HK-2 (cell line): Measurements from ENCODE around the gene TCF15.
A peak's percentile ranks its signal among the peaks of the same experiment; 100 is the strongest.
"Not testable (repeated sequence)": the region's sequence is repeated elsewhere in the genome, so short reads cannot be mapped to it uniquely, and the experiment has no call there.

Experiments
- DNase-seq: peaks from one replicate; pipeline ENCODE4 v3.0.0-alpha.2; 2018; ENCODE audit not compliant: unreplicated experiment

TCF15 gene

GRCh38 chr20:578940-579690, 31.0 kb downstream of the TCF15 start:
- DNase-seq, result not testable (repeated sequence)

- no peak for DNase-seq
Observed at GRCh38 chr20:577167-577791, 32.8 kb downstream of the TCF15 start.

DNA sequence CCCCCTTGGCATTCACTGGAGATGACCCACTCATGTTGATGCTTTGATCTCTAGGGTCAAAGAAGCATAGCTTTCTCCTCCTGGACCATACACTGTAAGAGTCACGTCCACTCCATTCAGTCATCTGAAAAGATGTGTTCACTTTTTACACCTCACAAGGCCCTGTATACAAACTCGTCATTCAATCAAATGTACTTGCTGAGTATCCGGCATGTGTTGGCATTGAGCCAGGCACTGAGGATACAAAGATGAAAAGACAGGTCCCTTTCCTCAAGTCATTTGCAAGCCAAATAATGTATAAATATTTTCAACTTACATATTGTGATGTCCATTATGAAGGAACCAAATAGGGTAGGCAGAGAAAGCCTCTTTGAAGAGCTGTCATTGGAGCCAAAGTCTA, 34.0 kb downstream of the TCF15 start:
- DNase-seq, result no peak

- no peak for DNase-seq
Observed at GRCh38 chr20:575230-575629, 34.9 kb downstream of the TCF15 start.

- no peak for DNase-seq
Observed at GRCh38 chr20:574297-574942, 35.7 kb downstream of the TCF15 start.

- DNase-seq, result no peak
Observed at GRCh38 chr20:573414-574296, 36.5 kb downstream of the TCF15 start.

DNA sequence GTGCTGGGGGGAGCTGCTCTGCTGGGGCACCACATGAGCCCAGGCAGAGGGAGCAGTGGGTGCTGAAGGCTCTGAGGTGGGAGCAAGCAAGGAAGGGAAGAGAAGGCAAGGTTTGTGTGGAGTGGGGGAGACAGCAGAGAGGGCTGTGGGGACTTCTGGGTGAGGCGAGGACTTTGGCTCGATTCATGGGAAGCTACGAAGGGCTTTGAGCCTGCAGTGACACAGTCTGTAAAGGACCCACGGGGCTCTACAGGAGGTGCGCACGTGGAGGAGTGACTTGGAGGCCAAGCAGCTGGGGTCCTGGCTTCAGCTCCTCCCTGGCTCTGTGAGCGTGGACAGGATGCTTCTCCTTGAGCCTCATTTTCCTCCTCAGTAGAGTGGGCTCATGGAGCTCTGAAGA, 37.4 kb downstream of the TCF15 start:
- DNase-seq, result no peak

DNA sequence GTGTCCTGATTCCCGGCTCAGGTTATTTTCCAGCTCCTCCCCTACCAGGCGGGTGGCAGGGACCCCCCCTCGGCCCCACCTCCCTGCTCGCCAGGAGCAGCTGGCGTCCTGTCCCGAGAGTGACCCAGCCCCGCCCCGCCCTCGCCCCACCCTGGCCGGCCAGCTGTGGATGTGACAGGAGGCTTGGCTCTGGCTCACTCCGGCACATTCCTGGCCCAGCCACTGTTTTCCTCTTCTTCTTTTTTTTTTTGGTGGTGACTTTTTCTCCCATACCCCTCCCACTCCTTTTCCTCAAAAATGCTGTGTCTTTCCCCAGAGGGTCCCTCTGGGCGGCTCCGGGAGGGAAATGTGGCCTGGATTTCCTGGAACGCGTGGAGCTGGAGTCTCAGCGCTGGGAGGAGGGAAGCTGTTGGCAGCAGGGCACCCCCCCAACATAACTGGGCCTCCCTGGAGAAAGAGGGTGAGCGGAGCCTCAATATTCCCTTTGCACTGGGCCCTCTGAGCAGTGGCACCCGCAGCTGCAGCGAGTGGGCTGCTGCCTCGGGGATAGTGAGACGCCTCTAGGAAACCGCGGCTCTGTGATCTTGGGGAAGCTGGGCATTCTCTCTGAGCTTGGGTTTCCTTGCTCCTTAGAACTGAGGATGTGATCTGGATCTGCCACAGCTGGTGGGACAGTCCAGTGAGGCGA, 38.2 kb downstream of the TCF15 start:
- DNase-seq, result no peak

GRCh38 chr20:568673-569415, 41.3 kb downstream of the TCF15 start:
- DNase-seq, result no peak

GRCh38 chr20:568097-568652, 41.9 kb downstream of the TCF15 start:
- DNase-seq, result no peak

GRCh38 chr20:564192-564591, 45.9 kb downstream of the TCF15 start:
- no peak for DNase-seq

- no peak for DNase-seq
Observed at GRCh38 chr20:563187-563586, 46.9 kb downstream of the TCF15 start.

DNA sequence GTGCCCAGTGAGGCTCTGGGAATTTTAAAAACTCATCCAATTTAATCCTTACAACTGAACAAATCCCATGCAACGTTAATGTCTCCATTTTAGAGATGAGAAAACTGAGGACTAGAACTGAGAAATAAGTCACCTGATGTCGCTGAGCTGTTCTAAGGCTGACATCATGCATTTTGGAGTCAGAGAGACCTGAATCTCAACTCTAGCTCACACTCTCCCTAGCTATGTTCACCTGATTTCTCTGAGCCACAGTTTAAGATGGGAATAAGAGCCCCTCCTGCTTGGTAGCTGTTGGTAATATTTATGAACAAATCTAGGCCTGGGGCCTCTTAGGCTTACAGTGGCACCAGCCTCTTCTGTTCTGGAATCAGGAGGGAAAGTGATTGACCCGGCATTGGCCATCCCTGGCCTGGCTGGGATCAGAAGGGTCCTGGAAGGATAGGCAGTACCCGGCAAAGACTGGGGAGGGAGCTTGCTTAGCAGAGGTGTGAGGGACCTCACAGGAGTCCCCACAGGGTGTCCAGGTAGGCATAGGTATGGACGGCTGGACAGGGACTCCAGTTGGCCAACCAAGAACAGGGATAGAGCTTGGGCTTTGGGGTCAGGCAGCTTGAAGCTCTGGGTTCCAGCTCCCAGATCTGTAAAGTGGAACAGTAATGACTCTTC, 47.7 kb downstream of the TCF15 start:
- DNase-seq, result no peak

DNA sequence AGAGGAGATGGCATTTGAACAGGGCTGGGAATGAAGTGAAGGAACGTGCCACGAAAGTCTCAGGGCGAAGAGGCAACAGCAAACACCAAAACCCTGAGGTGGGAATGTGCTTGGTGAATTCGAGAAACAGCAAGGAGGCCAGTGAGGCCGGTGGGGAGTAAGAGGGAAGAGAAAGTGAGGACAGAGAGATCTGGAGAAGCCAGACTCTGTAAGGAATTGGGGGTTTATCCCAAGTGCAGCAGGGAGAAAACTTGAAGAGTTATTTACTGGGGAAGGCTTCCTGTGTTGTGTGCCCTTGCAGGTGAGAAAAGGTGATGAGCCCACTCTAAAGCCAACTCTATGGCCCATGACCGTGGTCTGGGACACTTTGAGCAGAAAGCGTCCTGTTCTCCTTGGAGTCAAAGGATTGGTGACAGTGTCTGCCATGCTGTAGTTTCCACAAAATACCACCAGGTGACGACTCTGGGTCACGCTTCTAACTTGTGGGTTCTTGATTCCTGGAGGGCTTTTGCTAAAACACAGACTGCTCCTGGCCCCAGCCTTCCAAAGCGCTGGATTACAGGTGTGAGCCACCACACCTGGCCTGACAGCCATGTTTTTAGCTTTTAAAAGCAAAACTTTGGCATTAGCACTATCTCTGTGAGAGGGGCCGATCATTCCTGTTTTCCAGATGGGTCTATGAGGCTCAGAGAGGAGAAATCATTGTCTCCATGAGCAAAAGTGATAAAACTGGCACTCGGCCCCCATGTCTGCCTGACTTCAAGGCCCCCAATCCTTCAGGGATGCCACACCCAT, 48.5 kb downstream of the TCF15 start:
- DNase-seq, result peak; percentile 64

GRCh38 chr20:560680-561079, 49.4 kb downstream of the TCF15 start:
- no peak for DNase-seq

DNA sequence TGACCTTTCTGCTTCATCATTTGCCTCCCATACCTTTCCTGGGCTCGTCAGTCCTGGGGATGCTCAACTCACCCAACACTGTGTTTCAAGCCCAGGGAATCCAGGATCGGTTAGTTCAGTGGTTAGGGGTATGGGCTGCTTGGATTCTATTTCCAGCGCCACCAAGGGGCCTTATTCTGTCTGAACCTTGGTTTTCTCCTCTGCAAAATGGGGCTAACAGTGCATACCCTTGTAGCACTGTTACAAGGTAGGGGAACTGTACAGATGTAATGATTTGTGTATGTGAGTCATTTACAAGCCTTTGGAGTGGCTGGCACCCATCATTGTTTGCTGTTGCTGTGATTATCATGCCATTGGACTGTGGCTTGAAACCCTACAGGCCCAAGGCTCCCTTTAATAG, 52.0 kb downstream of the TCF15 start:
- DNase-seq, result no peak

GRCh38 chr20:556984-557383, 53.1 kb downstream of the TCF15 start:
- no peak for DNase-seq

GRCh38 chr20:555976-556385, 54.1 kb downstream of the TCF15 start:
- peak; percentile 51 for DNase-seq
